OCI-LY1 (cell line): ENCODE results near the gene PSENEN.

Experiments used
- H2AFZ ChIP-seq: fragments of 200-600 bp; sonication (generic), shearing (Covaris generic); 2 replicates; pipeline ENCODE4 v1.6.0; 2014; ENCODE audit warnings: antibody characterized with exemption, mild to moderate bottlenecking, low read length
- H3F3A ChIP-seq: fragments of 200-600 bp; sonication (generic), shearing (Covaris generic); 2 replicates; pipeline ENCODE4 v1.6.0; 2014; ENCODE audit warnings: mild to moderate bottlenecking, antibody characterized with exemption, low read length, moderate library complexity; ENCODE audit not compliant: insufficient read depth
- H3K27ac ChIP-seq: fragments of 200-600 bp; sonication (generic); 2 replicates; pipeline ENCODE4 v1.5.1; 2014; ENCODE audit warnings: low read length, mixed run types, mild to moderate bottlenecking, low read depth; ENCODE audit not compliant: poor library complexity, severe bottlenecking
- H3K27me3 ChIP-seq: fragments of 200-600 bp; sonication (generic); 2 replicates; pipeline ENCODE4 v1.6.0; 2014; ENCODE audit warnings: antibody characterized with exemption, mild to moderate bottlenecking, low read length, moderate library complexity; ENCODE audit not compliant: insufficient read depth
- H3K36me3 ChIP-seq: fragments of 200-600 bp; sonication (generic); 2 replicates; pipeline ENCODE4 v1.6.1; 2014; ENCODE audit warnings: mild to moderate bottlenecking, antibody characterized with exemption, low read length, moderate library complexity, mixed read lengths; ENCODE audit not compliant: insufficient read depth
- H3K4me1 ChIP-seq: fragments of 200-600 bp; sonication (generic); 2 replicates; pipeline ENCODE4 v1.5.1; 2014; ENCODE audit warnings: mild to moderate bottlenecking, low read length, moderate library complexity; ENCODE audit not compliant: insufficient read depth, severe bottlenecking
- H3K4me2 ChIP-seq: fragments of 200-600 bp; sonication (generic), shearing (Covaris generic); 2 replicates; pipeline ENCODE4 v1.6.1; 2014; ENCODE audit warnings: low read length
- H3K4me3 ChIP-seq: fragments of 200-600 bp; sonication (generic); 2 replicates; pipeline ENCODE4 v1.5.1; 2014; ENCODE audit warnings: low read length, low read depth, mild to moderate bottlenecking, mixed read lengths; ENCODE audit not compliant: poor library complexity, severe bottlenecking
- H3K79me2 ChIP-seq: fragments of 200-600 bp; shearing (Covaris generic); 2 replicates; pipeline ENCODE4 v1.6.1; 2016; ENCODE audit warnings: mixed run types, low read length, mixed read lengths; ENCODE audit not compliant: insufficient read depth
- H3K9ac ChIP-seq: fragments of 200-600 bp; sonication (generic), shearing (Covaris generic); 2 replicates; pipeline ENCODE4 v1.6.1; 2014; ENCODE audit warnings: mild to moderate bottlenecking, low read length, mixed read lengths
- H3K9me2 ChIP-seq: fragments of 200-600 bp; sonication (generic), shearing (Covaris generic); 2 replicates; pipeline ENCODE4 v1.6.1; 2014; ENCODE audit warnings: low read depth, mild to moderate bottlenecking, low read length, mixed read lengths
- H3K9me3 ChIP-seq: fragments of 200-600 bp; shearing (Covaris generic); 2 replicates; pipeline ENCODE4 v1.6.1; 2014; ENCODE audit warnings: low read length, mixed read lengths
- H4K20me1 ChIP-seq: fragments of 200-600 bp; sonication (generic), shearing (Covaris generic); 2 replicates; pipeline ENCODE4 v1.6.0; 2016; ENCODE audit warnings: mild to moderate bottlenecking, low read length; ENCODE audit not compliant: insufficient read depth
- EZH2 ChIP-seq: fragments of 200-600 bp; sonication (generic), shearing (Covaris generic); IDR thresholded peaks from 2 replicates; pipeline ENCODE4 v1.8.0; 2017; ENCODE audit warnings: borderline replicate concordance, mixed run types, mild to moderate bottlenecking, antibody characterized with exemption, low read length, moderate library complexity, mixed read lengths
- TF ChIP-seq, protein P1 (sequence below): fragments of 200-600 bp; sonication (generic), shearing (Covaris generic); IDR thresholded peaks from 2 replicates; pipeline ENCODE4 v1.5.1; 2017; ENCODE audit warnings: mild to moderate bottlenecking, antibody characterized with exemption, low read length, moderate library complexity, mixed read lengths

Gene PSENEN

DNA sequence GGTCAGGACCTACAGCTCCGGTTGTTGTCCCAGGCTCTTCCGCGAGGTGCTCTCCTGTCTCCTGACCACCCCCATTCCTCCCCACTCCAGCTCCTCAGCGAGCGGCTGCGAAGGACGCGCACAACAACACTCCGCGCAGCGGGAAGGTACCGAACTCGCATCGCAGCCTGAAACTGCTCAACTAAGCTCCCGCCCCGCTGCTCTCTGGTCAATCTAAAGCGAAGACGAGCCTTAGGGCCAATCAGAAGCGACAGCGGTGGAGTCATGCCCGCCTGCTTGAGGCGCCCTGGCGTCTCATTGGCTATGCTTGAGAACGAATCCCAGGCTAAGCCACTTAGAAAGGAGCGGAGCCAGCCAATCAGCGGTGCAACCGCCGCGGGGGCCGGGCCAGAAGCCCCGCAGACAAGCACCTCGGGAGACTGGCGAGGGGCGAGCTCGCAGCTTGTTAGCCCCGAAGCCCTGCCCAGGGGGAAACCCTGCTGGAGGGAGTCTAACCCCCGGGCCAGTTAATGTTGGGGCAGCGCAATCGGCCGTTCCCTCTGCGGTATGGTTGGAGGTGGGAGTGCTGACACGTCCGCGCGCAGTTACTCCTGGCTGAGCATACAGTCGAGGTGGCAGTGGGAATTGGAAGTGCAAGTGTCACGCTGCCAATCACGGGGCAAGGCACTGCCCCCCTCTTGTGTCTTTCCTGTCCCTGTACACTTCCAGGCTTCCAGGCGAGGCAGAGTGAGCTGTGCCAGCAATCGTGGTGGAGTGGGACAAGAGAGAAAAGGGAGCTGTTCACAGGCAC is 43.0 kb upstream of the PSENEN start:
- no peaks in the 10 kb centered on the region for H4K20me1 ChIP-seq
- no peaks in the 10 kb centered on the region for H3K9me3 ChIP-seq
- TF ChIP-seq, protein P1, sequence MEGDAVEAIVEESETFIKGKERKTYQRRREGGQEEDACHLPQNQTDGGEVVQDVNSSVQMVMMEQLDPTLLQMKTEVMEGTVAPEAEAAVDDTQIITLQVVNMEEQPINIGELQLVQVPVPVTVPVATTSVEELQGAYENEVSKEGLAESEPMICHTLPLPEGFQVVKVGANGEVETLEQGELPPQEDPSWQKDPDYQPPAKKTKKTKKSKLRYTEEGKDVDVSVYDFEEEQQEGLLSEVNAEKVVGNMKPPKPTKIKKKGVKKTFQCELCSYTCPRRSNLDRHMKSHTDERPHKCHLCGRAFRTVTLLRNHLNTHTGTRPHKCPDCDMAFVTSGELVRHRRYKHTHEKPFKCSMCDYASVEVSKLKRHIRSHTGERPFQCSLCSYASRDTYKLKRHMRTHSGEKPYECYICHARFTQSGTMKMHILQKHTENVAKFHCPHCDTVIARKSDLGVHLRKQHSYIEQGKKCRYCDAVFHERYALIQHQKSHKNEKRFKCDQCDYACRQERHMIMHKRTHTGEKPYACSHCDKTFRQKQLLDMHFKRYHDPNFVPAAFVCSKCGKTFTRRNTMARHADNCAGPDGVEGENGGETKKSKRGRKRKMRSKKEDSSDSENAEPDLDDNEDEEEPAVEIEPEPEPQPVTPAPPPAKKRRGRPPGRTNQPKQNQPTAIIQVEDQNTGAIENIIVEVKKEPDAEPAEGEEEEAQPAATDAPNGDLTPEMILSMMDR, result no peak
- no peak for TF ChIP-seq EZH2
- H3K9ac ChIP-seq, result peak overlapping the region; percentile 46
- H3K79me2 ChIP-seq, result no peaks in the 10 kb centered on the region
- no peaks in the 10 kb centered on the region for H3K36me3 ChIP-seq
- H2AFZ ChIP-seq, result peak overlapping the region; percentile 91; the same call in 1 of the 2 replicates
- H3K9me2 ChIP-seq, result no peaks in the 10 kb centered on the region
- no peaks in the 10 kb centered on the region for H3F3A ChIP-seq
- H3K4me2 ChIP-seq, result peak overlapping the region; percentile 95
- H3K4me3 ChIP-seq, result peak overlapping the region; percentile 68
- H3K27ac ChIP-seq, result no peak overlapping the region
- peaks cover 8% of the 10 kb centered on the region for H3K4me1 ChIP-seq
- H3K27me3 ChIP-seq, result no peaks in the 10 kb centered on the region

- no peak for TF ChIP-seq EZH2
- TF ChIP-seq, protein P1, result no peak
- Histone ChIP-seq H3K4me2 (no peak overlapping the region), H2AFZ (no peak overlapping the region), H3K27ac (no peak overlapping the region), H3K79me2 (no peaks in the 10 kb centered on the region), H3K36me3 (no peaks in the 10 kb centered on the region), H3K9ac (no peak overlapping the region), H3F3A (no peaks in the 10 kb centered on the region), H4K20me1 (no peaks in the 10 kb centered on the region), H3K9me2 (no peaks in the 10 kb centered on the region), H3K4me1 (peaks cover 8% of the 10 kb centered on the region), H3K9me3 (no peaks in the 10 kb centered on the region), H3K27me3 (no peaks in the 10 kb centered on the region), H3K4me3 (no peak overlapping the region)
Measured at GRCh38 chr19:35703343-35703742, 42.1 kb upstream of the PSENEN start.

GRCh38 chr19:35704218-35704617 is 41.2 kb upstream of the PSENEN start, which contains the start of gene ZBTB32:
ZBTB32 (plus strand) TSS chr19:35704558; CDS start chr19:35714627, 10,069 bp downstream.
- Histone ChIP-seq H3K9me2 (no peaks in the 10 kb centered on the region), H3K9ac (no peak within 1 kb of the TSS), H3K36me3 (no peaks in the 10 kb centered on the region), H3K4me2 (no peak within 1 kb of the TSS), H4K20me1 (no peaks in the 10 kb centered on the region), H3F3A (no peaks in the 10 kb centered on the region), H2AFZ (no peak within 1 kb of the TSS), H3K27me3 (no peaks in the 10 kb centered on the region), H3K27ac (no peak within 1 kb of the TSS), H3K79me2 (no peaks in the 10 kb centered on the region), H3K4me1 (peaks cover 8% of the 10 kb centered on the region), H3K4me3 (no peak within 1 kb of the TSS), H3K9me3 (no peaks in the 10 kb centered on the region)
- TF ChIP-seq, protein P1, result no peak
- no peak for TF ChIP-seq EZH2
